KG1 (cell line): ENCODE measurements around the gene ZNF175.

ENCODE experiments used
- DNase-seq: peaks from one replicate; lab custom pipeline; 2025; lab: John Stamatoyannopoulos, UW

The ZNF175 gene

DNA sequence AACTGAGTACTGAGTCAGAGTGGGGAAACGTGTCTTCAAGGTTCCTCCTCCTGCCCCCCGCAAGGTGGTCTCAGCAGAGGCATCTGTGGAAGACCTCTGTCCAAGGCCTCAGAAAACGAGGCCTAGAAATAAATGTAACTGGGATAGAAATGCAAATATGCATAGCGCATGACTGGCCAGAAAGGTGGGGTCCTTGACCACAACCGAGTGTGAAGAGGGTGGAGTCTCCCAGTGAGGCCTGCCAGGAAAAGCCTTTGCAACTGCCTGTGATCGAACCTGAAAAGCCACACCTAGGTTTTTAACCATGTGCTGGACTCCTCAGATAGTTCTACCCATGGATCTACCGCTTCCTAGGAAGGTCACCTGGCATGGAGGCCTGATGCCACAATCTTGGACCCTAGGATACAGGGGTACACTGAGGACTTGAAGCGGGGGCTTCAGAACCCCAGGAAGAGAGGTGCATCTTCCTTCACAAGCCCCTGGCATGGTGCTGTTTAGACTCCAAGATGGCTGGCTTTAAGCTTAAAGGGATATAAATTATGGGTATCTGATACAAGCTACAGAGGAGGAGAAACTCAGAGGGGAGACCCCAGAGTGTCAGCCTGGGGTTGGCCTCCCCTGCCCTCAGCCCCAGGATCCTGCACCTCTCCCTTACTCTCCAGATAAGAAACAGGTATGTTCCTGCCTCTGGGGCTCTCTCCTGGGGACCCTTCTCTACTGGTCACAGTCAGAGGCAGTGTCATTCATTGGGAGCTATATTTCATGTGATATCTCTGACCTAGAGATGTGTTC, 21.4 kb upstream of the ZNF175 start:
- DNase-seq: no peak

DNA sequence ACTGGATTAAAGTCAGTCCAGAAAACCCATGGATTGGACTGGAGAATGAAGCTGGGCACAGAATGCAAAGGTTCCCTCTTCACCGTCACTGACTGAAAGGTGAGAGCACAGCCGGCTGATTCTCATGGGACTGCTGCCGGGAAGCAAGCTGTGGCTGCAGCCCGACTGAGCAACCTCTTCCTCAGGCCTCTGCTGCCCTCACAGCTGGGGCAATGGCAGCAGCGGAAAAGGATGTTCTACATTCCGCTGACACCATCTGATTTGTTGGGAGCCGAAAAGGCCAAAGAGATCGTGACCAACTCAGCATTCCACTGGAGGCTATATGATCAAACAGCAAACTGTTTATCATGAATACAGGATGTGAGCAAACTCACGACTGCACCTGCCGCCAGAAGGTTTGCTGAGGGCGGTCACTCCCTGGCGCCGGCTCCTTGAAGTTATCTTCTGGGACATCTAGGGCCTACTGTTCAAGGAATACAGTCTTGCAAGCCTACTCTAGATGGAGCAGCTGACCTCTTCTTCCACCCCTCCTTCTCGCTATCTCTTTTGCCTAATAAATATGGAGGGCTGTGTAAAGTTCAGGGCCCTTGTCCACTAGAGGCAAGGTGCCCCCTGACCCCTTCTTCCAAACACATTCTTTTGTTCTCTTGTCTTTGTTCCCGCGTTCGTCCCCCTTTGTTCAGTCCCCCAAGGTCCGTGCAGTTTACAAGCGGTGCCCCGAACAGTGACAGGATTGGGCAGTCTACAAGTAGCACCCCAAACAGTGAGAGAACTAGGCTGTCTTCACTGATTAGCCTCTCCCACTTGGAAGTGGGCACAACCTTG, 20.0 kb upstream of the ZNF175 start:
- DNase-seq: no peak

DNA sequence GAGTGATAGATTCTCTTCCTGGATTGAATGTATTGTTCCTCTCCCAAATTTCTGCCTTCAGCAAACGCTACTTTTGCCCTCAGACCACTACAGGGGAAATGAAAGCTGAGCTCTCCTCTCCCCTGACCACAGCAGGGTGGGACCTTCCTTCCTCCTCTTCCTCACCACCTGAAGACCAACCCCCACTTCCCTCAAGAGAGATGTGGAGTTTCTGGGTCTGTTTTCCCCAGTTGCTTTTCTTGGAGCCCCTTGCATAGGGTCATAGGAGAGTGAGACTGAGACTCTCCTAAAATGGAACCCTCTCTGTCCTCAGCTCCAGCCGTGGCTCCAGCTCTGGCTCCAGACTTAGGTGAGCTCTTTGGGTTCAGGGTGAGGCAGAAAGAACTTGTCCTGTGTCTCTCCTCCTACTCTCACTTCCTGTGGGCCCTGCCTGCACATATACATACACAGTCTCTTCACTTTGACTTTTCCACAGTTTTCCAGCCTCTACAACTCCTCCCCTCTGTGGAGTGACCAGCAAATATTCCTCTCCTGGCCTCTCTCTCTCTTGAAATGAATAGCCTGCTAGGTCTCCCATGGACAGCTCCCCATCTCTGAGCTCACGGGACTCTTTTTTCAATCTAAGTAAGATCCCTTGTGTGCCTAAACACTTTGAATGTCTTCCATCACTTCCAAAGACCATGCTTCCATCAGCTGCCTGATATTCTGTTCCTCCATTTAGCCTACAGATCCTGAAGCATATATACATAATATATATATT, 19.2 kb upstream of the ZNF175 start:
- DNase-seq: no peak

DNA sequence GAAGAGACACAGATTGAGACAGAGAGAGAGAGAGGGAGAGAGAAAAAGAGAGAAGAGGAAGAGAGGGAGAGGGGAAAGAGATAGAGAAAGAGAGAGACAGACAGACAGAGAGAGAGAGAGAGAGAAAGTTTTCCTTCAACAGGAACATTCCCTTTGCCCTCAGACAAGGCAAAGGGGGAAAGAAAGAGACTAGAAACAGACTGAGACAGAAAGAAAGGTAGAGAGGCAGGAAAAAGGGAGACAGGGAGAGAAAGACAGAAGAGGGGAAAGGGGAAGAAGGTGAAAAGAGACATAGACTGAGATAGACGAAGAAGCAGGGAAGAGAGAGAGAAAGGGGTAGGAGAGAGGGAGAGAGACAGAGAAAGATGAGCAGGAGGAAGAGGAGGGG, 18.5 kb upstream of the ZNF175 start:
- no peak for DNase-seq

DNA sequence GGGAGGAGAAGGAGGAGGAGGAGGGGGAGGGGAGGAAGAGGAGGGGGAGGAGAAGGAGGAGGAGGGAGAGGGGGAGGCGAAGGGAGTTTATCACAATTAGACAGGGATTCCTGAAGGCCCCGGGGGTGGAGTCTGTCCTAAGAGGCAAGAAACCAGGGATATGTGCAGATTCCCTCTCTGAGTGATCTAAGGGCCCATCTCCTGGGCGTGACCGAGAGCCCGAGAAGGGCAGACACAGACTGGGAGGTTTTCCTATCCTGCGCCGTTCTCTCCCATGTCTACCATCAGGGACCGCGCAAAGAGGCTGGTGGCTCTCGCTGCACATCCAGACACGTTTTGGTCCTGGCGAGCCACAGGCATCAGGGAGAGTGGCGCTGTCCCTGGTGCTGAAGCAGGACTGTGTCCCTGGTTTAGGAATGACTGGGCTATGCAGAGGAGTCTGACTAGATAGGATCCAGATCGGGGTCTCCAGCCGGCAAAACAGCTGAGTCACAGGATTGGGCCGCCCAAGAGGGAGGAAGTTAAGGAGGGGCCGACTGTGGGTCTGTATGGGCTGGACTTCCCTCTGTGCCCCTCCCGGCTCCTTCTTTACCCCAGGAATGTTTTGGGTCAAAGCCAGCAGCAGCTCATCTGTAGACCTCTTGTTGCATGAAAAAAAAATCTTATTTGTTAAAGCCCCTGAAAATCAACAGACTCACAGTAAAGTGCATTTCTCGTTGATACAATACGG, 17.9 kb upstream of the ZNF175 start:
- DNase-seq: peak; percentile 29

DNA sequence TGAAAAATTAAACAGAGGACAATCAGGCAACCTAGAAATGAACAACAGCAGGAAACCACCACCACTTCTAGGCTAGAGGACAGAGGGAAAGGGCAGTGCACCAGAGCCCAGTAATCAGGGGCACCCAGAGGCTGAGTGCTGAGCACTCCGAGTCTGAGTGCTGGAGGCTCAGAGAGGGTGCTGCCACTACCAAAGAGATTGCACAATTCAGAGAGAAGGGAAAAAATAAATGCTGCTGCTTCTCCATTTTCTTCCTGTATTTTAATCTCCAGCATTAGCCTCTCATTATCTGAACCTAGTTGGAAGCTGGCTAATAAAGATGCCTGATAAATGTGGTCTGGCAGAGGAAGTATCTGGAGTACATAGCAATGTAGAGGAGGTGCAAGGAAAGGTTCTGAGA, 11.8 kb upstream of the ZNF175 start:
- DNase-seq: no peak

DNA sequence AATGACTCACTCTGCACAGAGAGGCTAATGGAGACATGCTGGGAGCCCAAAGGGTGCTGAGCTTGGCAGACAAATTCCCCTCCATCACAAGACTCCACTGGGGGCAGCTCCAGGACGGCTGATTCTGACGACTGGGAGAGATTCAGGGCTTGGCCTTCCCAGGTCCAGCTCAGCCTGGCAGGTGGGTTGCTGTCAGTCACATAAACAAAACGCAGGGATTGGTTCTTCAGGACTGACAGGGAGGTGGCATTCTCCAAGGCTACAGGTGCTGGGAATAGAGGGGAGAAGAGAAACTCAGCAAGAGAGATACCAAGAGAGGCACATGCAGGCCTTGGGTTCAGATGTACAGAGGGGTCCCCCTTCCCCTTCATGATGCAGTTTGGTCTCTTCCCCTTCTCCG, 10.7 kb upstream of the ZNF175 start:
- DNase-seq: no peak

DNA sequence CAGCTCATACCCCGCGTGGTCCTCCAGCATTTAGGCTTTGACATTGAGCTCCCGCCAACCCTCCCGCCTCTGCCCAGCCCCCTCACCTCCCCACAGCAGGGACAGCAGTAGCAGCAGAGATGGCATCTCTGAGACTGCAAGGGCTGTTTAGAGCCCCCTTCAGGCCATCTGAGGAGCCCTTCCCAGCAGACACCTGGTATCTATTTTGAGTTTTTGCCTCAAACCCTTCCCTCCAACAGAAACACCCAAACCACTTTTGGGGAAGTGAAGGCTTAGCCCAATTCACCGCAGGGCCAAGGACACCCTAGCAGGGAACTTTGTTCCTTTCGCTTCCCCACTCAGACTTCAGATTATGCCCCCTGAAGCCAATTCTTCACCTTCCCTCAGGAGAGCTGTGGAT, 6.3 kb upstream of the ZNF175 start:
- peak; percentile 13 for DNase-seq

DNA sequence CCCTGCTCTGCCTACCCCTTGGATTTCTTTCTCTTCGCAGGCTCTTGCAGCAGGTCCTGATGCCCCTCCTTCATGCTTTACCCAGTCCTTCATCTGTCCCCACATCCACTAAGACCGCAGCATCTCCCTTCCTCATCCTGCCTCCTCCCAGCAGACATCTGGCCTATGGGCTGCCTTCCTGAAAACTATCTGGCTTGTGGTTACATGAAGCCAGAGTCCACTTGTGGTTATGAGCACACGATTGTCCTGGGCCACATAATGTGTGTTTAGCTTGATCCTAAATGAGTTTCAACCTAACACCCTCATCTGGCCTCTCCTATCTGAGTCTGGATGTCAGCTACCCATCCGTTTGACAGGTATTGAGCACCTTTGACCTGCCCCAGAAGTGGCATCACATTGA, 5.5 kb upstream of the ZNF175 start:
- DNase-seq: no peak

DNA sequence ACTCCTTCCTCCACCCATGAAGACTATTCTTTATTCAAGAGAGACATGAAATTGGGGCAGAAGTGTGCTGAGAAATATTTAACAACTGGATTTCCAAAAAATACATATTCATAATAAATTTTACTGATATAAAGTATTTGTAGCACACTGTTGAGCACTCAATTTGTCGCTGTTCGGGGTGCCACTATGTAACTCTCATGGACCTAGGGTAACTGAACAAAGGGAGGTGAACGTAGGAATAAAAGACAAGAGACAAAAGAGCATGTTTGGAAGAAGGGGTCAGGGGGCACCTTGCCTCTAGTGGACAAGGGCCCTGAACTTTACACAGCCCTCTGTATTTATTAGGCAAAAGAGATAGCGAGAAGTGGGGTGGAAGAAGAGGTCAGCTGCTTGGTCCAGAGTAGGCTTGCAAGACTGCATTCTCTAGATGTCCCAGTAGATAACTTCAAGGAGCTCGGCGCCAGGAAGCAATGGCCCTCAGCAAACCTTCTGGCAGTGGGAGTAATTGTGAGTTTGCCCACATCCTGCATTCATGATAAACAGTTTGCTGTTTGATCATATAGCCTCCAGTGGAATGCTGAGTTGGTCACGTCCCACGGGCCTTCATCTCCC, 4.5 kb upstream of the ZNF175 start:
- no peak for DNase-seq

DNA sequence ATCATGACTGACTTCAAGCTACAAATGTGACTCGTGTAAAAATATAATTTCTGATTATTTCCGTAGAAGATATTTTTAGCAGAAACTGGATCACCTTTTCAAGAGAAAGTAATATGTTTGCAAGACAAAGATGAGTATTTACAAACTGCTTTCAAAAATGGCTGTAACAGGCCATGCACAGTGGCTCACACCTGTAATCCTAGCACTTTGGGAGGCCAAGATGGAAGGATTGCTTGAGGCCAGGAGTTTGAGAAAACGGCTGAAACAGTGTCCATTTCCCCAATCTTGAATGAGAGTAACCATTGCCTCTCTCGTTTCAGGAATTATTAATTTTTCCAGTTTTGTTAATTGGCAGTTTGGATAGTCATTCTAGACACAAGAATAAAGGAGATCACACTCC, 3.5 kb upstream of the ZNF175 start:
- no peak for DNase-seq

DNA sequence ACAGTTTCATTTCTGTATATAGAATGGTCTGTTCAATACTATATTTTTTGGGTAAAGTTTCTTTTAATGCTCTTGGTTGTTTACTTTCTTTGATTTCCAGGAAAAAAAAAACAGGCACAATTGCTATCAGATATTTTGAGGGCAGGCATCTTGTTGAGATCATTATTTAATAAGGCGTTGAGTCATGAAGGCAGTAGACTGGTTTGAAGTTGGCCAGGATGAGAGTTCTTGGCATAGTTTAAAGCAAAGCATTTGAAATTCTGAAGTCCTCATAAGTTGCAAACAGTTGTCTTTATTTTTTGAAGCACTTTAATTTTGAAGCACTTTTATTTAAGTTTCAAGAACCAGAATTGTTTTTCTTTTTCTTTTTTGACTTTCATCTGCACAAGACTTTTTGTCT, 2.6 kb upstream of the ZNF175 start:
- DNase-seq: no peak

DNA sequence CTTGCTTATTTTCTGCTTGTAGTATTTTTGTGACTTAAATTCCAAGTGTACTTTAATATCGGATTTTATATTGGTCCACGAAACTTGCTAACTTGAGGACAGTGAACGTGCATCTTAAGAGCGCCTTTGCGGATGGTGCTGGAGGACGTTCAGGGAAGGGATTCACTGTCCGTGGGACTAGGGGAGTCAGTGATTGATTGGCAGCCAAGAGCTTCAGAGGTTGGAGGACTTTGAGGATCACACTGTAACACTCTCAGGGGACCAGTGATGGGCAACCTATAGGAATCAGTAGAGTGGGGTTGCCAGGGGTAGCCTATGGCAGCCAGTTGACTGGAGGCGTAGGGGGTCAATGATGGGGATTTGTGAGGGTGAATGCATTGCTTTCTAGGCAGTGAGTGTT, 516 bp downstream of the ZNF175 start:
- no peak for DNase-seq

DNA sequence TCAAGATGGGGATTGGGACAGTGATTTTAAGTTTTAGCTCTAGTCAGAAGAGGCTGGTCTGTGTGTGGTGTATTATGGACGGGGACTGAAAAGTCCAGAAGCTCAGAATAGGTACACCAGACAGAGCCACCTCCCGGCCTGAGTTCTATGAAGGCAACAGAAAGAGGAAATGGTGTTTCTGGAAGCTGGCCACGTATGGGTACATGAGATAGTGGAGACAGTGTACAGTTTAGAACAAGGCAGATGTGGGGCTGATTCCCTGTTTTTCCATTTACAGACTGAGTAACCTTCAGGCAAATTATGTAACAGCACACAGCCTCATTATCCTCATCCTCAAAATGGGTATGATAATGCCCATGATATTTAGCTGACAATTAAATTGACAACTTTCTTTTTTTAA, 1.3 kb downstream of the ZNF175 start:
- DNase-seq: no peak

DNA sequence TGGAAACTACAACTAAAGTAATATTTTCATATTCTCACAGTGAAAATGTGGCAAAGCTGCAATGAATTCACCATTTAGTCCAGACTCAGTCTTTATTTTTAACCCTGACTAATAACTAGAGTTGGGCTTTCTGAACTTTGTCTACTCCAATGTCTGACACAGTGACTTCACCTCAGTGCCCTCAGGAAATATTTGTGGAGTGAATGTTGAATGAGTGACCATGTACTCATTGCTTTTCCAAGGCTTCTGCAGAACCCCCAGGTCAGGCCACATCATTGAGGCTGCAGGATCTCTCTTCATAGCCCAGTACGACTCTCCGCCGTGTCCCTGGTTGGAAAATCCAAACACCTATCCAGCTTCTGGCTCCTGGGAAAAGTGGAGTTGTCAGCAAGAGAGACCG, 1.8 kb downstream of the ZNF175 start:
- DNase-seq: no peak

DNA sequence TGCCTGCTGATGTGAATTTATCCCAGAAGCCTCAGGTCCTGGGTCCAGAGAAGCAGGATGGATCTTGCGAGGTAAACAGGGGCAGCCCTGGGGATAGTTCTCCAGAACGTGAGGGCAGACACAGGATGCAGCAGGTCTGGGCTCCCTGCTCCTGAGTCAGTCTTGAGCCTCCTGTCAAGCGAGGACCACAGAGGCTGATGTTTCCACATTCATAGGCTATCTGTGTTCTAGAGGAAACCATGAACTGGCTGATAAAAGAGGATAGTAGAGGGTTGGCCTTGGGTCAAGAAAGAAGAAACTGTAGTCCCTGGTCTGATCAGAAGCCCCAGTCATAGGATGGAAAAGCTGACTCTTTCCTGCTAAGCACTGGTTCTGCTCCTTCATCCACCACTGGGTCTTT, 2.2 kb downstream of the ZNF175 start:
- no peak for DNase-seq

DNA sequence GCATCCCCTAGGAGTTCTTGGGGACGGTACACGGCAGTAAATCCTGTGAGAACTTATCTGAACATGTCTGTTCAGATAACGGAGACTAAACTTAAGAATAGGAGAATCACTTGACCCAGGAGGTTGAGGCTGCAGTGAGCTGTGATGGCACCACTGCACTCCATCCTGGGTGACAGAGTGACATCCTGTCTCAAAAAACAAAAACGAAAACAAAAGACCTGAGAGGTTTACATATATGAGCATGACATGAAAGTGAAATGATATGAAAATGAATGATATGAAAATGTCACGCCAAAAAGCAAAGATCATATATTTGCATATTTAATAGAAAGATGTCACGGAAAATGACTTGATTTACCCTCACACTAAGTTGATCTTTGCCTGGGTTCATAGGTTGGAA, 5.8 kb downstream of the ZNF175 start:
- DNase-seq: no peak

DNA sequence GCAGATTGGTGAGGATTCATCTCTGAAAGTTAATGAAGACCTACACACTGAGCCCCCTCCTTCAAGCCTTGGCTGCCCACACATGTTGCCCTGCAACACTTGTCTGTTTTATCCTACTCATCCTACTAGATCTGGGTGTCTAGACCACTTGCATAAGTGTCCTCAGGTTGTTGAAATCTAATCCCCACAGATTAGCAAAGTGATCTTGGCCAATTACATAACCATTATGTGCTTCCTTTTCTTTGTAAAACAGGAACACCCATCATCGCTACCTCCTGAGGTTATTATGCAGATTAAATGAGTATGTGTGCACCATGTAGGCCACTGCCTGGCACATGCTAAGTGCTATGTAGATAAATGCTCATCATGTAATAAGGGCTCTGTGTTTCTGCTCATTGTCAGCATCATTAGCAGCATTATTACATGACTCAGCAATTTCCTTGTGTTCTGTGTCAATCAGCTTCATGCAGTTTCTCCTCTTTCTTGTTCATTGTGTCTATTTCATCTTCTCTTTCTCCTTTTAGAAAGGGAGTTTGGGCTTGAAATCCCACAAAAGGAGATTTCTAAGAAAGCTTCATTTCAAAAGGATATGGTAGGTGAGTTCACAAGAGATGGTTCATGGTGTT, 15.1 kb downstream of the ZNF175 start:
- DNase-seq: no peak

DNA sequence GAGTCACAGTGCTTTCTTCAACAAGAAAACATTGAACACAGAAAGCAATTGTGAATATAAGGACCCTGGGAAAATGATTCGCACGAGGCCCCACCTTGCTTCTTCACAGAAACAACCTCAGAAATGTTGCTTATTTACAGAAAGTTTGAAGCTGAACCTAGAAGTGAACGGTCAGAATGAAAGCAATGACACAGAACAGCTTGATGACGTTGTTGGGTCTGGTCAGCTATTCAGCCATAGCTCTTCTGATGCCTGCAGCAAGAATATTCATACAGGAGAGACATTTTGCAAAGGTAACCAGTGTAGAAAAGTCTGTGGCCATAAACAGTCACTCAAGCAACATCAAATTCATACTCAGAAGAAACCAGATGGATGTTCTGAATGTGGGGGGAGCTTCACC, 15.7 kb downstream of the ZNF175 start:
- no peak for DNase-seq

DNA sequence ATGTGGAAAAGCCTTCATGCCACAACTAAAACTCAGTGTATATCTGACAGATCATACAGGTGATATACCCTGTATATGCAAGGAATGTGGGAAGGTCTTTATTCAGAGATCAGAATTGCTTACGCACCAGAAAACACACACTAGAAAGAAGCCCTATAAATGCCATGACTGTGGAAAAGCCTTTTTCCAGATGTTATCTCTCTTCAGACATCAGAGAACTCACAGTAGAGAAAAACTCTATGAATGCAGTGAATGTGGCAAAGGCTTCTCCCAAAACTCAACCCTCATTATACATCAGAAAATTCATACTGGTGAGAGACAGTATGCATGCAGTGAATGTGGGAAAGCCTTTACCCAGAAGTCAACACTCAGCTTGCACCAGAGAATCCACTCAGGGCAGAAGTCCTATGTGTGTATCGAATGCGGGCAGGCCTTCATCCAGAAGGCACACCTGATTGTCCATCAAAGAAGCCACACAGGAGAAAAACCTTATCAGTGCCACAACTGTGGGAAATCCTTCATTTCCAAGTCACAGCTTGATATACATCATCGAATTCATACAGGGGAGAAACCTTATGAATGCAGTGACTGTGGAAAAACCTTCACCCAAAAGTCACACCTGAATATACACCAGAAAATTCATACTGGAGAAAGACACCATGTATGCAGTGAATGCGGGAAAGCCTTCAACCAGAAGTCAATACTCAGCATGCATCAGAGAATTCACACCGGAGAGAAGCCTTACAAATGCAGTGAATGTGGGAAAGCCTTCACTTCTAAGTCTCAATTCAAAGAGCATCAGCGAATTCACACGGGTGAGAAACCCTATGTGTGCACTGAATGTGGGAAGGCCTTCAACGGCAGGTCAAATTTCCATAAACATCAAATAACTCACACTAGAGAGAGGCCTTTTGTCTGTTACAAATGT, 16.4 kb downstream of the ZNF175 start:
- no peak for DNase-seq
